ENCODE results near the gene ABCB8. TPM values are rescaled to one million over a fixed set of nuclear protein-coding genes. Genes with fewer than 3 reads are reported as not detected.

Gene ABCB8
- total and polyA plus RNA-seq, 9 of the 15 experiments (the other 6 are each of a cell fraction or from before 2014, with no cell fraction given) = 7.6 to 106 (median 36.3) TPM

DNA sequence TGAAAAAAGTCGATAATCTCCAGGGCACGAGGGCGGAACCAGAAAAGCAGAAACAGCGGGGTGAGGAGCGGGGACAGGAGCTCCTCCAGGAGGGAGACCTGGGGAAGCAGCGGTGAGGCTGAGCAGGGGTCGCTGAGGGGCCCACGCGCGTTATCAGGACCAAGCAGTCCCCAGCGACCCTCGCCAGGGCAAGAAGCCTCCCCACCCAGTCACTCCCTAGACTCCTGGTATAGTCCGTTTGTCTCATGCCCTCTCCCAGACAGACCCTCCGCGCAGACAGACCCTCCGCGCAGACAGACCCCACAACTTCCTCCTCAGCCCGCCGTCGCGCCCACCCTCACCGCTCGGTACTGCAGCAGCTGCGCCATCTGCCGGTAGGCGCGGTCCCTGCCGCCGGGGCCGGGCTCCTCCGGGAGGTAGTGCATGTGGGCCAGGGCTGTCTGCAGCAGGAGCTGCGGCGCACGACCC is 10.3 kb upstream of the ABCB8 start (continued):
- TF ChIP-seq CUX1 (CRISPR knock-in tag; IDR thresholded peaks at IDR 0.05) = no peak
- no peak for TF ChIP-seq ZNF780A (CRISPR knock-in tag; IDR thresholded peaks at IDR 0.05)
- no peak for TF ChIP-seq SAP30 (IDR thresholded peaks at IDR 0.05; ENCODE audit: borderline replicate concordance, insufficient read depth, low read depth, low read length, poor library complexity, severe bottlenecking)
- peak; percentile 42 for TF ChIP-seq SP1 (CRISPR knock-in tag; IDR thresholded peaks at IDR 0.05)
- TF ChIP-seq ZNF41 (CRISPR knock-in tag; conservative IDR thresholded peaks at IDR 0.05) = no peak
- peak; percentile 84; the same call in 1 of the 2 replicates for TF ChIP-seq SRSF1 (IDR thresholded peaks at IDR 0.05; ENCODE audit: low read depth, low read length)
- TF ChIP-seq, protein P1, sequence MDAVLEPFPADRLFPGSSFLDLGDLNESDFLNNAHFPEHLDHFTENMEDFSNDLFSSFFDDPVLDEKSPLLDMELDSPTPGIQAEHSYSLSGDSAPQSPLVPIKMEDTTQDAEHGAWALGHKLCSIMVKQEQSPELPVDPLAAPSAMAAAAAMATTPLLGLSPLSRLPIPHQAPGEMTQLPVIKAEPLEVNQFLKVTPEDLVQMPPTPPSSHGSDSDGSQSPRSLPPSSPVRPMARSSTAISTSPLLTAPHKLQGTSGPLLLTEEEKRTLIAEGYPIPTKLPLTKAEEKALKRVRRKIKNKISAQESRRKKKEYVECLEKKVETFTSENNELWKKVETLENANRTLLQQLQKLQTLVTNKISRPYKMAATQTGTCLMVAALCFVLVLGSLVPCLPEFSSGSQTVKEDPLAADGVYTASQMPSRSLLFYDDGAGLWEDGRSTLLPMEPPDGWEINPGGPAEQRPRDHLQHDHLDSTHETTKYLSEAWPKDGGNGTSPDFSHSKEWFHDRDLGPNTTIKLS (IDR thresholded peaks at IDR 0.05; ENCODE audit: borderline replicate concordance, low read depth) = peak; percentile 56
- peak; percentile 85; the same call in 1 of the 2 replicates for TF ChIP-seq EP400 (IDR thresholded peaks at IDR 0.05)
- TF ChIP-seq BRD9 (IDR thresholded peaks at IDR 0.05; ENCODE audit: low read depth, partially characterized antibody) = peak; percentile 98
- TF ChIP-seq CTBP1 (IDR thresholded peaks at IDR 0.05; ENCODE audit: borderline replicate concordance) = peak; percentile 90; the same call in 1 of the 2 replicates
- TF ChIP-seq ZNF436 (CRISPR knock-in tag; IDR thresholded peaks at IDR 0.05) = no peak
- TF ChIP-seq, protein P2, sequence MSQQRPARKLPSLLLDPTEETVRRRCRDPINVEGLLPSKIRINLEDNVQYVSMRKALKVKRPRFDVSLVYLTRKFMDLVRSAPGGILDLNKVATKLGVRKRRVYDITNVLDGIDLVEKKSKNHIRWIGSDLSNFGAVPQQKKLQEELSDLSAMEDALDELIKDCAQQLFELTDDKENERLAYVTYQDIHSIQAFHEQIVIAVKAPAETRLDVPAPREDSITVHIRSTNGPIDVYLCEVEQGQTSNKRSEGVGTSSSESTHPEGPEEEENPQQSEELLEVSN (IDR thresholded peaks at IDR 0.05; ENCODE audit: borderline replicate concordance in 1 of 2, extremely low read depth in 1 of 2, insufficient read depth in 1 of 2, insufficient read length in 1 of 2, low read depth in 1 of 2, low read length in 1 of 2, poor library complexity in 1 of 2, severe bottlenecking in 1 of 2) = peak; percentile 66 to 80
- no peak for TF ChIP-seq ETS2 (tag; IDR thresholded peaks at IDR 0.05; ENCODE audit: borderline replicate concordance, poor library complexity, severe bottlenecking)
- TF ChIP-seq, protein P3, sequence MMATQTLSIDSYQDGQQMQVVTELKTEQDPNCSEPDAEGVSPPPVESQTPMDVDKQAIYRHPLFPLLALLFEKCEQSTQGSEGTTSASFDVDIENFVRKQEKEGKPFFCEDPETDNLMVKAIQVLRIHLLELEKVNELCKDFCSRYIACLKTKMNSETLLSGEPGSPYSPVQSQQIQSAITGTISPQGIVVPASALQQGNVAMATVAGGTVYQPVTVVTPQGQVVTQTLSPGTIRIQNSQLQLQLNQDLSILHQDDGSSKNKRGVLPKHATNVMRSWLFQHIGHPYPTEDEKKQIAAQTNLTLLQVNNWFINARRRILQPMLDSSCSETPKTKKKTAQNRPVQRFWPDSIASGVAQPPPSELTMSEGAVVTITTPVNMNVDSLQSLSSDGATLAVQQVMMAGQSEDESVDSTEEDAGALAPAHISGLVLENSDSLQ (IDR thresholded peaks at IDR 0.05) = peak; percentile 67
- TF ChIP-seq, protein P4, sequence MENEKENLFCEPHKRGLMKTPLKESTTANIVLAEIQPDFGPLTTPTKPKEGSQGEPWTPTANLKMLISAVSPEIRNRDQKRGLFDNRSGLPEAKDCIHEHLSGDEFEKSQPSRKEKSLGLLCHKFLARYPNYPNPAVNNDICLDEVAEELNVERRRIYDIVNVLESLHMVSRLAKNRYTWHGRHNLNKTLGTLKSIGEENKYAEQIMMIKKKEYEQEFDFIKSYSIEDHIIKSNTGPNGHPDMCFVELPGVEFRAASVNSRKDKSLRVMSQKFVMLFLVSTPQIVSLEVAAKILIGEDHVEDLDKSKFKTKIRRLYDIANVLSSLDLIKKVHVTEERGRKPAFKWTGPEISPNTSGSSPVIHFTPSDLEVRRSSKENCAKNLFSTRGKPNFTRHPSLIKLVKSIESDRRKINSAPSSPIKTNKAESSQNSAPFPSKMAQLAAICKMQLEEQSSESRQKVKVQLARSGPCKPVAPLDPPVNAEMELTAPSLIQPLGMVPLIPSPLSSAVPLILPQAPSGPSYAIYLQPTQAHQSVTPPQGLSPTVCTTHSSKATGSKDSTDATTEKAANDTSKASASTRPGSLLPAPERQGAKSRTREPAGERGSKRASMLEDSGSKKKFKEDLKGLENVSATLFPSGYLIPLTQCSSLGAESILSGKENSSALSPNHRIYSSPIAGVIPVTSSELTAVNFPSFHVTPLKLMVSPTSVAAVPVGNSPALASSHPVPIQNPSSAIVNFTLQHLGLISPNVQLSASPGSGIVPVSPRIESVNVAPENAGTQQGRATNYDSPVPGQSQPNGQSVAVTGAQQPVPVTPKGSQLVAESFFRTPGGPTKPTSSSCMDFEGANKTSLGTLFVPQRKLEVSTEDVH (IDR thresholded peaks at IDR 0.05; ENCODE audit: low read depth, partially characterized antibody) = peak; percentile 70

Data from K562 (cell line).